Body of pancreas (tissue), 4 donors: ENCODE results near the gene KRT15. TPM values are rescaled to one million over a fixed set of nuclear protein-coding genes. Genes with fewer than 3 reads are reported as not detected.

Experiments used
- ATAC-seq: fragments of 150-250 bp; one replicate; pipeline ENCODE4 v1.9.1; 2016
- DNase-seq, 4 donors: peaks; one replicate each; pipeline ENCODE4 v3.0.0-alpha.2; 2019
- H3K27ac ChIP-seq, 4 donors: fragments of 200-600 bp; sonication (generic); 1 replicate in 3 of 4; 2 replicates in 1 of 4; pipeline versions ENCODE4 v1.5.1 to v1.6.1; 2016 to 2019; ENCODE audit warnings: mild to moderate bottlenecking in 1 of 4, mixed read lengths in 1 of 4, moderate library complexity in 1 of 4
- H3K27me3 ChIP-seq, 2 donors: fragments of 200-600 bp; sonication (generic); one replicate each; pipeline ENCODE4 v1.6.0; 2016; ENCODE audit warnings: mild to moderate bottlenecking in 1 of 2
- H3K36me3 ChIP-seq, 2 donors: fragments of 200-600 bp; sonication (generic); replicated peaks in 1 of 2; 2 replicates each; pipeline ENCODE4 v1.5.1; 2016; ENCODE audit warnings: low read depth in 2 of 2; ENCODE audit not compliant: insufficient read depth in 1 of 2
- H3K4me1 ChIP-seq: fragments of 200-600 bp; sonication (generic); one replicate; pipeline ENCODE4 v1.6.0; 2016
- H3K4me3 ChIP-seq, 2 donors: fragments of 200-600 bp; sonication (generic); 1 replicate in 1 of 2; 2 replicates in 1 of 2; pipeline ENCODE4 v1.5.1; 2016 to 2019
- H3K9me3 ChIP-seq, 3 donors: fragments of 200-600 bp; sonication (generic); 1 replicate in 2 of 3; 2 replicates in 1 of 3; pipeline ENCODE4 v1.5.1; 2016
- CTCF ChIP-seq, 7 experiments: fragments of 450-650 bp in 4 of 7; fragments of 200-600 bp in 3 of 7; sonication (generic) in 3 of 7; IDR thresholded peaks; one replicate each; pipeline ENCODE4 v1.5.1; 2016 to 2019; ENCODE audit warnings: antibody characterized with exemption in 7 of 7
- POLR2A ChIP-seq, 3 donors: fragments of 450-650 bp; IDR thresholded peaks; one replicate each; pipeline ENCODE4 v1.6.1; 2016; ENCODE audit warnings: antibody characterized with exemption in 3 of 3, mild to moderate bottlenecking in 2 of 3
- WGBS, 2 donors: methylation state at CpG; one replicate each; pipeline ENCODE4 v1.1.5; 2017; 5-methylcytosine and 5-hydroxymethylcytosine counted together
- intact Hi-C: fragments of 100-400 bp; cut with DNase I; formaldehyde crosslinking; loops from one replicate; pipeline ENCODE4 v1.15.1; 2023
- total RNA-seq, 2 donors: library from RNA; depleted of rRNA; stranded (reverse); fragments of >200 nt; gene quantifications; one replicate each; pipeline ENCODE4 v1.1.0, GENCODE V29; 2016

The KRT15 gene
- total RNA-seq, 2 donors from 2014 or later: 0.52 TPM; not detected in 1

GRCh38 chr17:41505007-41505808 lies 13.5 kb downstream of the KRT15 start, which contains the start of gene KRT13:
TSS of gene KRT13 (minus strand) at chr17:41505612. CDS start at chr17:41505550, 62 bp downstream.
- 71 to 77% methylated on average over 8 to 17 of the region's 17 CpGs for WGBS, 2 donors
- no peak within 1 kb of the TSS for H3K27ac ChIP-seq
- no peak within 1 kb of the TSS for H3K4me3 ChIP-seq
- H3K4me1 ChIP-seq: no peaks in the 10 kb centered on the region
- no peaks in the 10 kb centered on the region for H3K9me3 ChIP-seq
- no peaks in the 10 kb centered on the region for H3K27me3 ChIP-seq
- no peak for TF ChIP-seq CTCF (IDR thresholded peaks at IDR 0.05)
- TF ChIP-seq POLR2A (IDR thresholded peaks at IDR 0.05): no peak
- no peaks in the 10 kb centered on the region for H3K36me3 ChIP-seq
- intact Hi-C loops: no loop called here
- no peak for ATAC-seq
- no peak for DNase-seq

- no peak overlapping the region for H3K4me3 ChIP-seq
- no peaks in the 10 kb centered on the region for H3K9me3 ChIP-seq
- H3K4me1 ChIP-seq: no peaks in the 10 kb centered on the region
- WGBS, 2 donors: 42 to 46% methylated on average over 8 of the region's 8 CpGs
- TF ChIP-seq POLR2A (IDR thresholded peaks at IDR 0.05) (no peak), CTCF (IDR thresholded peaks at IDR 0.05) (no peak)
- no peaks in the 10 kb centered on the region for H3K36me3 ChIP-seq
- ATAC-seq: no peak
- DNase-seq: no peak
- intact Hi-C loops: no loop called here
- H3K27ac ChIP-seq: no peak overlapping the region
- H3K27me3 ChIP-seq: no peaks in the 10 kb centered on the region
These were observed 14.3 kb downstream of the KRT15 start for GRCh38 chr17:41504246-41504977.

GRCh38 chr17:41503202-41503601 lies 15.5 kb downstream of the KRT15 start:
- TF ChIP-seq CTCF (IDR thresholded peaks at IDR 0.05) (no peak), POLR2A (IDR thresholded peaks at IDR 0.05) (no peak)
- H3K36me3 ChIP-seq: no peaks in the 10 kb centered on the region
- H3K4me3 ChIP-seq: no peak overlapping the region
- no peak overlapping the region for H3K27ac ChIP-seq
- no peak for DNase-seq
- 74 to 77% methylated on average over 9 of the region's 9 CpGs for WGBS, 2 donors
- no peak for ATAC-seq
- H3K4me1 ChIP-seq: no peaks in the 10 kb centered on the region
- intact Hi-C loops: no loop called here
- H3K9me3 ChIP-seq: no peaks in the 10 kb centered on the region
- H3K27me3 ChIP-seq: no peaks in the 10 kb centered on the region

GRCh38 chr17:41500131-41500911 lies 18.4 kb downstream of the KRT15 start:
- Histone ChIP-seq H3K27ac (no peak overlapping the region), H3K4me1 (no peaks in the 10 kb centered on the region), H3K9me3 (no peaks in the 10 kb centered on the region), H3K27me3 (no peaks in the 10 kb centered on the region), H3K36me3 (no peaks in the 10 kb centered on the region), H3K4me3 (no peak overlapping the region)
- DNase-seq: no peak
- no peak for TF ChIP-seq POLR2A (IDR thresholded peaks at IDR 0.05)
- no peak for TF ChIP-seq CTCF (IDR thresholded peaks at IDR 0.05)
- intact Hi-C loops: no loop called here
- no peak for ATAC-seq
- 68% methylated on average over 15 of the region's 15 CpGs for WGBS, 2 donors
